ENCODE results near the gene AK1.
"Not testable (repeated sequence)": the region's sequence is repeated elsewhere in the genome, so short reads cannot be mapped to it uniquely, and the experiment has no call there.

The AK1 gene

GRCh38 chr9:127892831-127893230 lies 15.4 kb upstream of the AK1 start:
- in situ Hi-C loops (cut with MboI; ENCODE audit: low pct_unique_long_range_greater_than_20kb, low sequenced_read_pairs) = no loop called here

GRCh38 chr9:127890053-127890452 lies 12.6 kb upstream of the AK1 start:
- DNase-seq = no peak
- in situ Hi-C loops (cut with MboI; ENCODE audit: low pct_unique_long_range_greater_than_20kb, low sequenced_read_pairs) = no loop called here

More at GRCh38 chr9:127892831-127893230, 15.4 kb upstream of the AK1 start:
- DNase-seq = no peak

DNA sequence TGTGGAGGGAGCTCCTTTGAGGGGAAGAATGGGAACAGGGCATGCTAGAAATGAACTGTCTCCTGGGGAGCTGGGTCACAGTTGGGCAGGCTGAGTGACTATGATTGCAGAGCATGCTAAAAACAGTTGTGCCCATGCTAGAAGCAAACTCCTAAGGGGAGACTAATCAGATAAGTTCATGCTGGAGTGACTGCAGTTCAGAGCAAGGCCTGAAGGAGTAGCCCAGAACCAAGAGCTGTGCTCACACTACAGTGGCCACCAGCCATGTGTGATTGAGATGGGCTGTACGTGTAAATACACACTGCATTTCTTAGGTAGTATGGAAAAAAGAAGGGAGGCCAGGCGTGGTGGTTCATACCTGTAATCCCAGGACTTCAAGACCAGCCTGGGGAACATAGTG lies 10.3 kb upstream of the AK1 start:
- in situ Hi-C loops (cut with MboI; ENCODE audit: low pct_unique_long_range_greater_than_20kb, low sequenced_read_pairs) = no loop called here
- no peak for DNase-seq

GRCh38 chr9:127886401-127886972 lies 9.0 kb upstream of the AK1 start:
- in situ Hi-C loops (cut with MboI; ENCODE audit: low pct_unique_long_range_greater_than_20kb, low sequenced_read_pairs) = no loop called here
- no peak for DNase-seq

- no peak for DNase-seq
- in situ Hi-C loops (cut with MboI; ENCODE audit: low pct_unique_long_range_greater_than_20kb, low sequenced_read_pairs) = no loop called here
Measured at GRCh38 chr9:127885508-127886281, 8.2 kb upstream of the AK1 start.

DNA sequence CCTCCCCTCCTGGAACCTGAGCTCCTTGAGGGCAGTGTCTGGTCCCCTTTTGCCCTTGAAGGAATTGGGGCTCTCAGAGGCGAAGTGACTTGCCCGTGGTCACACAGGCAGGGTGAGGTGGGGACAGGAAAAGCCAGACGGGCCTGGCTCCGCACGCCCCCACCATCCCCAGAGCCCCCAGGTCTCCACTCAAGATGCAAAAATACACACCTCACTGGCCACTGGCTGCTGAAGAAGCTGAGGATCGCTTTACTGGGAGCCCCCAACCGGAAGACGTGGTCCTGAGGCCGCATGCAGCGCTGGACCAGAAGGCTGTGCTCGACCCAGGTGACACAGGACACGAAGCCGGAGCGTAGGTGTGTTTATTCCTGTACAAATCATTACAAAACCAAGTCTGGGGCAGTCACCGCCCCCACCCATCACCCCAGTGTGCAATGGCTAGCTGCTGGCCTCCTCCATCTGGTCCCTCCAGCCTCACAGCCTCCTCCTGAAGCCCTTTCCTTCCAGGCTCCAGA lies 7.6 kb upstream of the AK1 start:
- in situ Hi-C loops (cut with MboI; ENCODE audit: low pct_unique_long_range_greater_than_20kb, low sequenced_read_pairs) = no loop called here
- no peak for DNase-seq

DNA sequence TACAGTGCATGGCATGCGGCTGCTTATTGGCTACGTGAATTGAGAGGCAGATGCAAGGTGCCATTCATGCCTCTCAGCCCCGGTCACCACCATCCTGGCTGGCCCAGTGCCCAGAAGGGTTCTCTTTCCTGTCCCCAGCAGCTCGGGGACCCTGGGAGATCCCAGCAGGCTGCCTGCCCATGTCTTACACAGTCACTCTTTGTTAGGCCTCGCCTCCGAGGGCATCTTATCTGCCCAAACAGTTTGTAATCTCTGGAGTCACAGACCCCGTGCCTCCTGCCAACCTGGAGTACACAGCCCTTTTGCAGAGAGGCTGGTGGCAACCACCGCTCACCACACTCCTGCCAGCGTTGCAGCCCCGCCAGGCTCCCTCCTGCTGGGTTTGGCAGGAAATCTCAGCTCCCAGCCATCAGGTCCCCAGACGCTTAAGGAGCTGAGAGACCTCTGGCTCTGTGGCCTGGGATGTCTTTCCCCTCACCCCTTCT lies 7.0 kb upstream of the AK1 start:
- in situ Hi-C loops (cut with MboI; ENCODE audit: low pct_unique_long_range_greater_than_20kb, low sequenced_read_pairs) = no loop called here
- DNase-seq = no peak

DNA sequence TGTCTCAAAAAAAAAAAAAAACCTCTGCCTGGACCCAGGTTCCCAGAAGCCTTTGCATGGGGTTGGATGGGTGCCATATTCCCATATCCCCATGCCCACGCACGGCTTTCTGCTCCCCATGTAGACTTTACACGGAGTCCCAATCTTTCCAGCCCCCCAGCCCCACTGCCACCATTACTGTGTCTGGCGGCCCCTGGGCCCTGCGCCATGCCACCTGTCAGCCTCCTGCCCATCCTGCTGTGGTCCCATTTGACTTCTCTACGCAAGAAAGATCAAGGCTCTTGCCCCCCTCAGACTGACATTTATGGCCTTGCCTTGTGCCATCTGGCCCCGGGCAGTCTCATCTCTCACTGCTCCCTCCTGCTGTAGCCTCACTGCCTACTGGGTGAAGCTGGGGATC lies 6.5 kb upstream of the AK1 start:
- in situ Hi-C loops (cut with MboI; ENCODE audit: low pct_unique_long_range_greater_than_20kb, low sequenced_read_pairs) = no loop called here
- DNase-seq = no peak

GRCh38 chr9:127881715-127882114 lies 4.2 kb upstream of the AK1 start:
- DNase-seq; in situ Hi-C loops (cut with MboI; ENCODE audit: low pct_unique_long_range_greater_than_20kb, low sequenced_read_pairs): not testable (repeated sequence)

GRCh38 chr9:127880143-127880542 lies 2.7 kb upstream of the AK1 start:
- no peak for DNase-seq
- in situ Hi-C loops (cut with MboI; ENCODE audit: low pct_unique_long_range_greater_than_20kb, low sequenced_read_pairs) = no loop called here

- no peak for DNase-seq
- in situ Hi-C loops (cut with MboI; ENCODE audit: low pct_unique_long_range_greater_than_20kb, low sequenced_read_pairs) = no loop called here
Measured at GRCh38 chr9:127878652-127879390, 1.3 kb upstream of the AK1 start.

- no peak for DNase-seq
- in situ Hi-C loops (cut with MboI; ENCODE audit: low pct_unique_long_range_greater_than_20kb, low sequenced_read_pairs) = no loop called here
Measured at GRCh38 chr9:127878001-127878651, 651 bp upstream of the AK1 start.

DNA sequence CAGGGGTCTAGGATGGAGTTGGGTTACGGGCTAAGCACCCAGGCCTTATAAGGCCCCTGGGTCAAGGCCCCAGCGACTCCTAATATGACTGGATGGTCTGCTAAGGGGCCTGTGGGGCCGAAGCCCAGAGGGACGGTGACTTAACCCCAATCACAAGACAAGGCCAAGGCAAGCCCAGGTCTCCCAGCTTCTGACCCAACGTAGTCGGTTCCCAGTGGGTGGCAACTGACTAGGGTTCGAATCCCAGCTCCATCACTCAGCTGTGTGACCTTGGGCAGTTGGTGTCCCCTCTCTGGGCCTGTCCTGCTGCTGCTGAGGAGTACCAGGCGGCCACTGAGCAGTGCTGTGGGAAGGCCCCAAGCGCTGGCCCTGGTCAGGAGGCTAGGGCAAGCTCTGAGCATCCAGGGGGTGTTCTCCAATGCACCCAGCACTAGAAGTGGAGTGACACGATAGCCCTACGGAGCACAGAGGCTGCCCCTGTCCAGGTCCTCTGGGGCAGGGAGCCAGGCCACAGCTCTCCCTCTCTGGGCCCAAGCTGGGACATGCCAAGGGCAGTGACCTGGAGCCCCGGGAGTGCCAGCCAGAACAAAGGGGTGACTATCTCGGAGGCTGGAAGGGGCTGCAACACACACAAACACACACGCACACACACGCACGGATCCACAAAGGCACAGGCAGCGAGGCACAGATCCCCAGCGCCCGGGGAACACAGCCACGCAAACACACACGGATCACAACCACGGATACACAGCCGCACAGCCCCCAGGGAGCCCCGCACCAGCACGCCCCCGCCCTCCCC lies 512 bp downstream of the AK1 start:
- DNase-seq = no peak
- in situ Hi-C loops (cut with MboI; ENCODE audit: low pct_unique_long_range_greater_than_20kb, low sequenced_read_pairs) = no loop called here

- DNase-seq = no peak
- in situ Hi-C loops (cut with MboI; ENCODE audit: low pct_unique_long_range_greater_than_20kb, low sequenced_read_pairs) = no loop called here
Measured at GRCh38 chr9:127876026-127876763, 1.3 kb downstream of the AK1 start.

DNA sequence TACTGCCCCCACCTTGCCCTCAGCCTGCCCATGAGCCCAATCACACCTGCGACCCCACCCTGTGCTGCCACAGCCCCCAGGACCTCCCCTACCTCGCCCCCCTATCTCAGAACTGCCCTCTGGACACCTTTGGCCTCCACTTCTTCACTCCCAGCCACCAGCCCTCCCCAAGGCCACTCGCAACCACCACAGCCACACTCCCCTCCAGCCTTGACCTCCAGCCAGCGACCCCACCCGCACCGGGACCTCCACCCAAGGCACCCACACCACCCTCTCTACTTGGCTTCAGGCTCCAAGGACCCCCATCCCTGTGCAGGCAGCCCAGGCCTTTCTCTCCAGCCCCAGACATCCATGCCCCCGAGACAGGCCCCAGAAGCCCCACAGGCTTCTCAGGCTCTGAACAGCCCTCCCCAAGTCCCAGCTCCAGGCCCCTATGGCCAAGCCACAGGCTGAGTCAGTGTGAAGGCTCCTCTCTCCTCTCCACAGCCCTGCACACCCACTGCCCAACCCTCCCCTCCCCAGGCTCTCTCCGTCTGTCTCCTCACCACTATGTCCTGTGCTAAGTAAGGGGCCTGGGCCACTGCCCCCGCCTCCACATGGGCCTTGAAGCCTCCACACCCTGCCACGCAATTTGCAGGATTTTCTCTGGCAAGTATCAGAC lies 2.0 kb downstream of the AK1 start:
- in situ Hi-C loops (cut with MboI; ENCODE audit: low pct_unique_long_range_greater_than_20kb, low sequenced_read_pairs) = no loop called here
- no peak for DNase-seq

- in situ Hi-C loops (cut with MboI; ENCODE audit: low pct_unique_long_range_greater_than_20kb, low sequenced_read_pairs) = no loop called here
- DNase-seq = no peak
Measured at GRCh38 chr9:127874301-127875221, 2.9 kb downstream of the AK1 start.

DNA sequence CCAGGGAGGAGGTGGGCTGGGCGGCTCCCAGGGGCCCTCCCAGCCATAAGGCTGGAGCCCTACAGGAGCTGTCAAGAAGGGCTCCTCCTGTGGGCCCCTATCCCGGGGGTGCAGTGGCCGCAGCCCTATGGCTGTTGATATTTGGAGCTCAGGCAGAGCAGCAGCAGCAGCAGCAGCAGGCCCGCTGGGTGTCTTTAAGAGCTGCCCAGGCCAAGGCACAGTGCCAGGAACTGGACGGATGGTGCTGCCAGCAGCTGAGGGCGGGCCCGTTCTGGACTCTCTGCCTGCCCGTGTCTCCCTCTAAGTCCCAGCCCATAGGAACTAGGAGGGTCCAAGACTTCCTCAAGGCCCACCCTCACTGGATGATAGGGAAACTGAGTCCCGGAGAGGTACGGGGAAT lies 3.6 kb downstream of the AK1 start:
- DNase-seq = no peak
- in situ Hi-C loops (cut with MboI; ENCODE audit: low pct_unique_long_range_greater_than_20kb, low sequenced_read_pairs) = no loop called here

Measured in KBM-7 (cell line).